Testis (tissue), 2 donors: Measurements from ENCODE around the gene TMEM207.

Experiments
- POLR2A ChIP-seq: fragments of 450-650 bp; IDR thresholded peaks from one replicate; pipeline ENCODE4 v1.6.1; 2017; ENCODE audit warnings: antibody characterized with exemption, mild to moderate bottlenecking, moderate library complexity
- TF ChIP-seq, protein P1 (sequence below), 3 experiments: fragments of 450-650 bp in 2 of 3; fragments of 200-600 bp in 1 of 3; sonication (generic) in 1 of 3; IDR thresholded peaks; one replicate each; pipeline ENCODE4 v1.5.1; 2016 to 2019; ENCODE audit warnings: antibody characterized with exemption in 3 of 3, mild to moderate bottlenecking in 2 of 3, moderate library complexity in 1 of 3

DNA sequence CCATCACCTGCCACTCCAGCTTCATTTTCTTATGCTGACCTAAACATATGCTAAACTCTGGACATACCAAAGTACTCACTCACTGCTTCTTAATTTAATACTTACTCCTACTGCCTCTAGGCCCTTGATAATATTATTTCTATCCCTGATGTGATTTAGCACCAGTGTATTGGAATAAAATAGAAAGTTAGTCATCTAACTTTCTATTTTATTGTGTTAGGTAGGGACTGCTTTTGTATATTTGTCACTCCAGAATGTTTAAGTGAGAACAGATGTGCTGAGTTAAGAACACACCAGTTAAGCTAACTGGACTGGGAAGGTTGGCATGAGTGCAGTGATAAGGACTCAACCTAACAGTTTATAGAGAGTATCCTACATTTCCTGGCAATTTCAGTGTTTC lies 68.3 kb downstream of the TMEM207 start:
- TF ChIP-seq, protein P1, sequence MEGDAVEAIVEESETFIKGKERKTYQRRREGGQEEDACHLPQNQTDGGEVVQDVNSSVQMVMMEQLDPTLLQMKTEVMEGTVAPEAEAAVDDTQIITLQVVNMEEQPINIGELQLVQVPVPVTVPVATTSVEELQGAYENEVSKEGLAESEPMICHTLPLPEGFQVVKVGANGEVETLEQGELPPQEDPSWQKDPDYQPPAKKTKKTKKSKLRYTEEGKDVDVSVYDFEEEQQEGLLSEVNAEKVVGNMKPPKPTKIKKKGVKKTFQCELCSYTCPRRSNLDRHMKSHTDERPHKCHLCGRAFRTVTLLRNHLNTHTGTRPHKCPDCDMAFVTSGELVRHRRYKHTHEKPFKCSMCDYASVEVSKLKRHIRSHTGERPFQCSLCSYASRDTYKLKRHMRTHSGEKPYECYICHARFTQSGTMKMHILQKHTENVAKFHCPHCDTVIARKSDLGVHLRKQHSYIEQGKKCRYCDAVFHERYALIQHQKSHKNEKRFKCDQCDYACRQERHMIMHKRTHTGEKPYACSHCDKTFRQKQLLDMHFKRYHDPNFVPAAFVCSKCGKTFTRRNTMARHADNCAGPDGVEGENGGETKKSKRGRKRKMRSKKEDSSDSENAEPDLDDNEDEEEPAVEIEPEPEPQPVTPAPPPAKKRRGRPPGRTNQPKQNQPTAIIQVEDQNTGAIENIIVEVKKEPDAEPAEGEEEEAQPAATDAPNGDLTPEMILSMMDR (IDR thresholded peaks at IDR 0.05) = no peak
- TF ChIP-seq POLR2A = no peak
